NCI-H2029 (cell line): ENCODE data around the gene FETUB.
A peak's percentile ranks its signal among the peaks of the same experiment; 100 is the strongest.

Experiments
- DNase-seq: peaks from one replicate; lab custom pipeline; 2025; lab: John Stamatoyannopoulos, UW

The FETUB gene

GRCh38 chr3:186639778-186640472 lies at the start of gene FETUB:
TSS of gene FETUB (plus strand) at chr3:186640399. CDS start at chr3:186640461, 62 bp downstream.
- DNase-seq, result no peak

- DNase-seq, result no peak
These were observed 49.5 kb upstream of the FETUB start for GRCh38 chr3:186590580-186591295.

- DNase-seq, result no peak
These were observed 47.5 kb upstream of the FETUB start for GRCh38 chr3:186592682-186593081.

- no peak for DNase-seq
These were observed 46.3 kb upstream of the FETUB start for GRCh38 chr3:186593862-186594261.

DNA sequence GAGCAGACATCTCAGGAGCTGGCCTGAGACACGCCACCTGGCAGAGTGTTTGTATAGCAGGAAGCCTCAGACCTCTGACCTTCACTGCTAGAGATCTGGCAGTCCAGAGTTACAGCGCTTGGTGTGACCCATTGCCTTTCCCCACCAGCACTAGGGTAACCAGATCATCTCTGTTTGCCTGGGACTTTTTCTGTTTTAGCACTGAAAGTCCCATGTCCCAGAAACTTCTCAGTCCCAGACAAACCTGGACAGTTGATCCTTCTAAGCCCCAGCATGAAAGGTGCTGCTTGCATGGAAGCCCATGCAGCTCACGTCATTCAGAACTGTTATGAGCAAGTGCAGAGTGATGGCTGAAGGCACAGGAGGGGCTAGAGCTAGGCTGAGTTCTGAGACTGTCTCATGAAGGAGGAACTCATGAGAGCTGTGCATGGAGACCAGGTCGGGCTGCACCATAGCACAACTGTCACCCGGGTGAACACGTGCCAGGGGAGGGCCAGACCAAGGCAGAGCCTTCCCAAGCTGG lies 45.5 kb upstream of the FETUB start:
- no peak for DNase-seq

GRCh38 chr3:186596568-186597287 lies 43.5 kb upstream of the FETUB start:
- DNase-seq, result peak; percentile 1

DNA sequence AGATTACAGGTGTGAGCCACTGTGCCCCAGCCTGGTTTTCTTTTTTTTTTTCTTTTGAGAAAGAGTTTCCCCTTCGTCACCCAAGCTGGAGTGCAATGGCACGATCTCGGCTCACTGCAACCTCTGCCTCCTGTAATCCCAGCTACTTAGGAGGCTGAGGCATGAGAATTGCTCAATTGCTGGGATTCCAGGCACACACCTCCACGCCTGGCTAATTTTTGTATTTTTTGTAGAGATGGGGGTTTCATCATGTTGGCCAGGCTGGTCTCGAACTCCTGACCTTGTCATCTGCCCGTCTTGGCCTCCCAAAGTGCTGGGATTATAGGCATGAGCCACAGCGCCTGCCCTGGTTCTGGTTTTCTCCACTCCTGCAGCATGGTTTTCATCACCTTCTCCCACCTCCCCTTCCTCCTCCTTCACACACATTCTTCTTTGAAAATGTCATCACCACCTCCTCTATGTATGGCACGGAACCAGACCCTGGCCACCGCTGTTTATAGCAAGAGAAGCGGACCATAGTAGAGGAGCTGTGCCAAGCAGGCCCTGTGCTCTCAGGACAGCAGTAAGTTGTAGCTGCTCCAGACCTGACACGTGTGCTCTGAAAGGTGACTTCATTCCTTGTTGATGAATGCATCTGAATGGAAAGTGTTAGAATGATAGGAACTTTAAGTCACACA lies 42.0 kb upstream of the FETUB start:
- DNase-seq, result no peak

GRCh38 chr3:186598794-186599141 lies 41.4 kb upstream of the FETUB start:
- DNase-seq, result no peak

DNA sequence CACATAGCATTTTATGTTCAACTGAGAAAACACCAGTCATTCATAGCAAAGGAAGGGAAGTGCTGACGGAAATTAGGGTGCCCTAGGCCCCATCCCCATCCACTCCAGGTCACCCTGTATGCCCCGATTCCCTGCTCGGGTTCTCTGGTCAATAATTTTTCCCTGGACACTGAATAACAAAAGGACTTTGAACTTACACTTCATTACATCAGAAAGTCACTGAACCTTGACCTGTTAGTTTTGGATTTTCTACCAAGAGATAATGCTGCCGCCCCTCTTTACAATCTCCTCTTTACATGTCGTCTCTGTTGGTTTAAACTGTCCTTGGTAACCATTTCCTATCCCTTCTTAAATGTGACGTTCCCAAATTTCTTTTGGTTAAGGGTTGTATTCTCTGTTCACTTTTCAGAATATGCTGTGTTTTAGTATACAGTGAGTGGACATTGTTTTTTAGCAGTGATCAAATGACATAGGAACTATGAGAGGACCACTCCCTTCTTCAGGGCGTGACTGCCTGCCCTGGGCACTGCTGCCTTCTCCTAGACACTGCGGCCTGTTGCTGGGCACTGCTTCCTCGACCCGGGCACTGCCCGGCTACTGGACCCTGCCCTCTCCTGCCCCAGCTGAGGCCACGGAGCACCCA lies 40.9 kb upstream of the FETUB start:
- DNase-seq, result no peak

DNA sequence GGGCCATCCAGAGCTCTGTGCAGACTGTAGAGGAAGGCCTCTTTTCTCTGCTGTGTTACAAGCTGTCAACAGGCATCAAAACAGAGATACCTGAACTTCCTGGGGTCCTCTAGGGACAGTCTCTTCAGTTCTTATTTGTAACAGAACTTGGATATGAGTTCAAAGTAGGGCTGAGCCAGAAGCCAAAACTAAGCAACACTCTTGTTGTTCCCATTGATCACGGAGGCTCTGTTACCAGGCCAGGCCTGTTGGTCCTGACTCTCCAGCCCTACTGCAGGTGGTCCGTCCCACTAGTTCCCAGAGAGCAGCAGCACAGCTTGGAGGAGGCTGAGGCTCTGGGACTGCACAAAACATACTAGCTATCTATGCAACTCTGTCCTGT lies 40.4 kb upstream of the FETUB start:
- DNase-seq, result no peak

- no peak for DNase-seq
These were observed 39.3 kb upstream of the FETUB start for GRCh38 chr3:186600896-186601295.

- DNase-seq, result no peak
These were observed 37.0 kb upstream of the FETUB start for GRCh38 chr3:186603159-186603558.

- DNase-seq, result no peak
These were observed 35.1 kb upstream of the FETUB start for GRCh38 chr3:186605078-186605477.

- DNase-seq, result no peak
These were observed 34.3 kb upstream of the FETUB start for GRCh38 chr3:186605561-186606545.

DNA sequence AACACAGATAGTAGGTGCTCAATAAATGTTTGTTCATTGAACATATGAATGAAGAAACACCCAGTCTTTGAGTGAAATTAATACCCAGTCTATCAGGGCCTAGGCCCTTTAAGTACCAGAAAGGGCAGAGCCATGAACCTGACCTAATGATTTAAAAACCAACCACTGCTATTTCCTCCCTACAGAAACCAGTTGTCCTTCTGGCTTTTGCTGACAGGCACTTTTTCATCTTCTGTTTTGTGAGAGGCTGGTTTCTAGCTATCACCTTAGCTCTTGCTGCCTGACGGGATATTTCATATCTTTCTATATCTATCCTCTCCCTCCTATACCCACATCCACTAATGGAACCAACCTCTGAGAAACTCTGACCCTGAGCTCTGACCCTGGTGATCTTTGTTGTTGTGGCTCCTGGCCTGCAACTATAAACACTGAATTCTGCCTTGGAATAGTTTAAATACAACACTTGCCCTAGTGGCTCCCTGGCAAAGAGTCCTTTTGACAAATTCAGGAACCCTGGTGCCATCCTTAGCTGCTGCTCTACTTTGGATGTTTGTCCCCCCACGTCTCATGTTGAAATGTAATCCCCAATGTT lies 31.5 kb upstream of the FETUB start:
- DNase-seq, result no peak

GRCh38 chr3:186609247-186609868 lies 30.8 kb upstream of the FETUB start:
- no peak for DNase-seq

DNA sequence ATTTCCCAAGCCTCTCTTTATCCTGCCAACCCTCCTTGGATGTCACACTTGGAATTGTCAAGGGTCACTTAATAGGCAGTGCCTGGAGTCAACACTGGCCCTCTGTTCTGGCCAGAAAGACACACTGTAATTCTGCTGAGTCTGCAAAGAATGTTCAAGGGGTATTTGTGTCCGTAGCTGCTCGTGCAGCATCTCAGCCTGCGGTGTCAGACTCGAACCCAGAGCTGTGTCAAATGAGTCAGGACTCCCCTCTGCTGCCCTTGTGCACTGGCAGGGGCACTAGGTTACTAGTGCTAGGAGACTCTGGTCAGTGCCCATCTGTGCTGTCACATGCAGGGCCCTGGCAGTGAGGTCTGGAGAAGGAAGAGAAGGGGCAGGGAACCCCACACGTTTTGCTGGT lies 28.1 kb upstream of the FETUB start:
- no peak for DNase-seq

- DNase-seq, result no peak
These were observed 27.2 kb upstream of the FETUB start, which contains the start of gene AHSG for GRCh38 chr3:186612721-186613636. TSS of gene AHSG (plus strand) at chr3:186613060. CDS start at chr3:186613142, 82 bp downstream.
